ENCODE results near the gene FGF2.
"Not testable (repeated sequence)": the region's sequence is repeated elsewhere in the genome, so short reads cannot be mapped to it uniquely, and the experiment has no call there.

The FGF2 gene

DNA sequence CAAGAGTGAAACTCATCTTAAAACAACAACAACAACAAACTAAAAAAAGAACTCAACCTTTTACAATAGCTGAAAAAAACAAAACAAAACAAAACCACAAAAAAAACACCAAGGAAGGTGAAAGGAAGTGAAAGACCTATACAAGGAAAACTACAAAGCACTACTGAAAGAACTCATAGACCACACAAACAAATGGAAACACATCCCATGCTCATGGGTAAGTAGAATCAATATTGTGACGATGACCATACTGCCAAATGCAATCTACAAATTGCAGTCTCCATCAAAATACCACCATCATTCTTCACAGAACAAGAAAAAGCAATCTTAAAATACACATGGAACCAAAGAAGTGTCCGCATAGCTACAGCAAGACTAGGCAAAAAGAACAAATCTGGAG lies 41.5 kb upstream of the FGF2 start:
- H3K4me3 ChIP-seq (ENCODE audit: control insufficient read depth, low read depth, low read length), result no peak overlapping the region
- DNase-seq (ENCODE audit: low read depth), result no peak
- TF ChIP-seq, protein P1, sequence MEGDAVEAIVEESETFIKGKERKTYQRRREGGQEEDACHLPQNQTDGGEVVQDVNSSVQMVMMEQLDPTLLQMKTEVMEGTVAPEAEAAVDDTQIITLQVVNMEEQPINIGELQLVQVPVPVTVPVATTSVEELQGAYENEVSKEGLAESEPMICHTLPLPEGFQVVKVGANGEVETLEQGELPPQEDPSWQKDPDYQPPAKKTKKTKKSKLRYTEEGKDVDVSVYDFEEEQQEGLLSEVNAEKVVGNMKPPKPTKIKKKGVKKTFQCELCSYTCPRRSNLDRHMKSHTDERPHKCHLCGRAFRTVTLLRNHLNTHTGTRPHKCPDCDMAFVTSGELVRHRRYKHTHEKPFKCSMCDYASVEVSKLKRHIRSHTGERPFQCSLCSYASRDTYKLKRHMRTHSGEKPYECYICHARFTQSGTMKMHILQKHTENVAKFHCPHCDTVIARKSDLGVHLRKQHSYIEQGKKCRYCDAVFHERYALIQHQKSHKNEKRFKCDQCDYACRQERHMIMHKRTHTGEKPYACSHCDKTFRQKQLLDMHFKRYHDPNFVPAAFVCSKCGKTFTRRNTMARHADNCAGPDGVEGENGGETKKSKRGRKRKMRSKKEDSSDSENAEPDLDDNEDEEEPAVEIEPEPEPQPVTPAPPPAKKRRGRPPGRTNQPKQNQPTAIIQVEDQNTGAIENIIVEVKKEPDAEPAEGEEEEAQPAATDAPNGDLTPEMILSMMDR (IDR thresholded peaks at IDR 0.05; ENCODE audit: control insufficient read depth, insufficient read depth, low read depth, low read length, missing control alignments), result no peak

GRCh38 chr4:122786296-122786695 lies 40.3 kb upstream of the FGF2 start:
- H3K4me3 ChIP-seq (ENCODE audit: control insufficient read depth, low read depth, low read length); DNase-seq (ENCODE audit: low read depth): not testable (repeated sequence)

- DNase-seq (ENCODE audit: low read depth); H3K4me3 ChIP-seq (ENCODE audit: control insufficient read depth, low read depth, low read length): not testable (repeated sequence)
These were observed 39.7 kb upstream of the FGF2 start for GRCh38 chr4:122786920-122787319.

- TF ChIP-seq, protein P1 (IDR thresholded peaks at IDR 0.05; ENCODE audit: control insufficient read depth, insufficient read depth, low read depth, low read length, missing control alignments), result no peak
- DNase-seq (ENCODE audit: low read depth), result no peak
- H3K4me3 ChIP-seq (ENCODE audit: control insufficient read depth, low read depth, low read length), result no peak overlapping the region
These were observed 38.7 kb upstream of the FGF2 start for GRCh38 chr4:122787940-122788339.

DNA sequence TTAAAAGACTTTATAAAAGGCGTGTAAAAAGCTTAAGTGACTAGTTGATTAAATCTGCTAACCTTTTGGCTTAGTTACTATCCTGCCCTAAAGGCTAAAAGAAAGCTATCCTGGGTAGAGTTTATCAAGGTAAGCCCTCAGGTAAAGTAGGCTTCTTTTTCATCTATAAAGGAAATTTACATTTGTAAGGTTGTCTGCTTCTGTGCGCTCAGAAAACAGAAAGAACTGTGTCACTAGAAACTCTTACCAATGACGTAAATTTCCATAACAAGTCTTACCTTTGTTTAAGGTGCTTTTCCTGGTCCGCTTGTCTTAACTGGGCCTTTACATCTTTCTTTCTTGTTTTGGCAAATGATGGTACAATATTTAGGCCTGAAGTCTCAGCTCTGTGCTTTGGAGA lies 37.7 kb upstream of the FGF2 start:
- no peak for DNase-seq (ENCODE audit: low read depth)
- H3K4me3 ChIP-seq (ENCODE audit: control insufficient read depth, low read depth, low read length), result no peak overlapping the region
- TF ChIP-seq, protein P1 (IDR thresholded peaks at IDR 0.05; ENCODE audit: control insufficient read depth, insufficient read depth, low read depth, low read length, missing control alignments), result no peak

DNA sequence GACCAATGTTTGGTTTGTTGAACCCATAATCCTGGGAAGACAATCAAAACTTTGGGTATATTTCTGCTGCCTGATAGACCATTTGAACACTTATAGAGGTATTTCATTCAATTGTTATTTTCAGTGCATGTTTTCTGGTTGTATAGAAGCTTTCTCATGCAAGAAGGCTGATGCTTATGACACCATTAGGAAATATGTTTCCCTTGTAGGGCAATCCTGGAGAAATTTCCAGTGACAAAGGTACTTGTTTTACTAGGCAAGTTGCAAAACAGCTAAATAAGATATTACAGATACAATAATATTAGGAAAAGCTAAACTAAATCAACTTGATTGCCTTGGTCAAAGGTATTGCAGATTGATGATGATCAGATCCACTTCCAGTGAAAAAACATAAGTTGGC lies 32.8 kb upstream of the FGF2 start:
- TF ChIP-seq, protein P1 (IDR thresholded peaks at IDR 0.05; ENCODE audit: control insufficient read depth, insufficient read depth, low read depth, low read length, missing control alignments), result no peak
- no peak for DNase-seq (ENCODE audit: low read depth)
- H3K4me3 ChIP-seq (ENCODE audit: control insufficient read depth, low read depth, low read length), result no peak overlapping the region

DNA sequence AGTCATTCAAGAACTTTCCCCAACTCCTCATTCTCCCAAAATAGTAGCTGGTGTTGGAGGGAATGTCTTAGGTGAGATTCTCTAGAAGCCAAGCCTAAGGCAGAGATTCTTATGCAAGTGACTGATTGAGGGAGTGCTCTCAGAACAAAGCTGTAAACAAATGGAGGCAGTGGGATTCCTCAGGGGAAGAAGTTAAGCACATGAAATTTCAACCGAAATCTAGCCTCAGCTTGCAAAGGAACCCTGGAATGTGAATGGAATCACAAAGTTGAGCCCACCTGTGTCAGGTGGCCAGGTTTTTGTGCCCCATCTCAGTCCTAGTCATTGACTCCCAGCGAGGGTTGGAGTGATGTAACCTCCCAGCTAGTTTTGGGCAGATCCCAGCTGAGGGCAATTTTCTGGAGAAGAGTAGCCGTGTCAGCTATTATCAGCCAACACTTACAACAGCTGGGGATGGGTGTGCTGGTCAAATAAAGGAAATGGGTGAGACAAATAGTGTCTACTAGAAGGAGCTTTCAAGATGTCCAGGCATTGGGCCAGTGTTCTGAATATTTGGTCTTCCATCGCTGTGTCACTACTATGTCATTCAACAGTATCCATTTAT lies 29.7 kb upstream of the FGF2 start:
- H3K4me3 ChIP-seq (ENCODE audit: control insufficient read depth, low read depth, low read length), result no peak overlapping the region
- DNase-seq (ENCODE audit: low read depth), result no peak

More for the DNA sequence above, 29.7 kb upstream of the FGF2 start:
- TF ChIP-seq, protein P1 (IDR thresholded peaks at IDR 0.05; ENCODE audit: control insufficient read depth, insufficient read depth, low read depth, low read length, missing control alignments), result no peak

Measured in AG09309 (cell line).